HG03460 (cell line): ENCODE measurements around the gene UXS1.

Source experiments
- ATAC-seq: cut with Tn5 transposase; IDR thresholded peaks from one replicate; pipeline ENCODE4 v1.9.1; 2021; ENCODE audit not compliant: unreplicated experiment

Gene UXS1

DNA sequence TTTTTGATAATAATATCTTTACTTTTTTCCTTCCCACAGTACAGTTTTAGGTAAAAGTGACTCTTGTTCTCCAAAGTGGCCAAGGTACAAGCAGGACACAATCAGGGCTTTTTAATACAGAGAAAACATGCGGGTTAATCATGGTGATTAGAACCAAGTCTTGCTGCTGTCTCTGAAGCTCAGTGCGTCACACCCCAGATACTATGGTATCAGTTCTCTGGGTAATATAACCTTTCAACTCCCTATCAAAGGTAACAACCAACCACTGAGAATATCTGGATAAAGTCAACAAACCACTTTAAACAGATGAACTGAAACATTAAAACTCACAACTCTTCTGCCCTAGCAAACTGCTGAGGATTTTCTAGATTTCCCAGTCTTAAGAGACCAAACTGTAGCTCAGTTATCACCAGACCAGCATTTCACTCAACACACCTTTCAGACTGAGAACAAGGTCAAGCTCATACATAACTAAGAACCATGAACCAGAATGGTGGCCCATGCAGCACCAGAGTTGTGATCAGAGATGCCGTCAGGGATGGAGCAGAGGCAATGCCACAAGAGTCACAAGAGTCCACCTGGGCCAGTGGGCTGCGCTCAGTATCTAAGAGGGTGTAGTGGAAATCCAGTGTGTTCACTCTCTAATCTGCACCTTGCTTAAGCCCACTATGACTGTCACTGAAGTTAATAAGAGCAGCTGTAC is 103.0 kb downstream of the UXS1 start:
- ATAC-seq, result no peak

DNA sequence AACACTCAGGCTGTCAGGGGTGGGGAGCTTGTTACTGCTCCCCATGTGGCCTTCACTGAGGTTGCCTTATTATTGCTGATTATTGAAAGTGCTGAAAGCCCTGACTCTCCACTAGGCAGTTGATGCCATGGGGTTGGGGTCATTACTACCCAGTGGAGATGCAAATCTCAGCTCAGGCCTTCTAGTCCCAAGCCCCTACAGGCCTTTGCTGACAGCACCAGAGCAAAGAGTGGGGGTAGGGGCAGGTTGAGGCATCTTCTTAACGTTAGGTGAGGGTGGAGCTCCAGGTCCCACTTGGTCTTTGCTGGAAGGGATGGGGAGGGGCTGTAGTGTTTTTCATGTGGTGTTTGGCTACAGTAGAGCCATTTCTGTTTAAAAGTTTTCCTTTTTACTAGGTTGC is 104.5 kb downstream of the UXS1 start:
- ATAC-seq, result no peak

DNA sequence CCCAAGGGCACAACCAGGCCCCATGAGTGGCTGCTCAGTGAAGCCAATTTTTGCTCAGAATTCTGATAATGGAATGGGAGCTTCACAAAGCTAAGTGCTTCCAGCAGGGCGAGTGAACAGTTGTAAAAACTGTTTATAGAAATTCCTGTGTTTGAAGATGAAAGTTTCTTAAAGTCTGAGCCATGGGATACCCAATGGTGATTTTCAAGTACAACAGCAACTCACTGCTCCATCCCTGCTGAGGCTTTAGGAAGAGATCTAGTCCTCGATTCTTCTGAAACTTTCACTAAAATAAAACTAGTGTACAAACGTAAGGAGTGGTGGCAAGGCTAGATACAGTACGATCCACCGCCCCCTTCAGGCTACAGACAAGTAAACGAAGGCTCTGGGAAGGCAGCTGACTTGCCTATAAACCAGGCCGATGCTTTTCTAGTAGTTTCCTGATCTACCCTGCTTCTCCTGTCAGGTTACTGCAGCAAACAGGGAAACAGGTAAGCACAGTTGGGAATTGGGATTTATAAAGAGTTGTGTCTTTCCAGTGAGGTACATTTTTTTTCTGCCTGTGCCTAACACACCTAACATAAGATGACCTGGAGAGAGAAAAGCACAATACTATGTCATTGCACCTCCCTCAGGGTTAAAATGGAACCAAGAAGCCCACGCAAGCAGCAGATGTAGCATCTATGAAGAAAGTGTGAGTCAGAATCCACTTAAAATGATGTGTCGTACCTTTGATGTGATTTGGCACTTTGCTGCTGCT is 108.7 kb downstream of the UXS1 start:
- no peak for ATAC-seq

DNA sequence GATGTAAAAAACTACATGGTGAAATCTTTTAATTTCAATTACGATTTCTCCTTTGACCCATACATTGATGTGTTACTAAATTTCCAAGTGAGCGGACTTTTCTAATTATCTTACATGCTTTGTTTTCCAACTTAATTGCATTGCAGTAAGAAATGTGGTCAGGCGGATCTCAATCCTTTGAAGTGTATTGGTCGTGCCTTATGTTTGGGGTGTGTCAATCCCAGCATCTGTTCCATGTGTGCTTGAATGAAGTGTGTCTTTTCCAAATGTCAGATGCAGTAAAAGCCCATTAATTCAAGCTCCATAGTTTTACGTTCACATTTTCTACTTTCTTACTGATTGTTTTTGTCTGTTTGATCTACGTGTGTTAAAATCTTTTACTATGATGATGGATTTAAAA is 113.1 kb downstream of the UXS1 start:
- ATAC-seq, result no peak

DNA sequence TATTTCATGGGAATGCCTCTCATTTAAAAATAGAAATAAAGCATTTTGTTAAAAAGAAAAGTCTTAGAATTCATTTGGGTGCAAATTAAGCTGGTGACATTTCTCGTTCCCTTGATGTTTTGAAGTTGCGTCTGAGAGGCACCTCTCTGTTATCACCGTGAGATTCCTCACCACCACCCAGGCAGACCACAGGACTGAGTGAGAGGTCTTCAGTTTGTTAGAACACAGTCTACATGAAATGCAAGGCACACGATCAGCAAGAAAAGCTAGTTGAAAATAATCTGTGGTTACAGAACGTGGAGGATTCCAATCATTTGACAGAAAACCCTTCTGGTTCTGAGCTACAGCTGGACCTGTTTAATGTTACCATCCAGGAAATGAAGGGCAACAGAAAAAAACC is 116.0 kb downstream of the UXS1 start:
- ATAC-seq, result no peak

DNA sequence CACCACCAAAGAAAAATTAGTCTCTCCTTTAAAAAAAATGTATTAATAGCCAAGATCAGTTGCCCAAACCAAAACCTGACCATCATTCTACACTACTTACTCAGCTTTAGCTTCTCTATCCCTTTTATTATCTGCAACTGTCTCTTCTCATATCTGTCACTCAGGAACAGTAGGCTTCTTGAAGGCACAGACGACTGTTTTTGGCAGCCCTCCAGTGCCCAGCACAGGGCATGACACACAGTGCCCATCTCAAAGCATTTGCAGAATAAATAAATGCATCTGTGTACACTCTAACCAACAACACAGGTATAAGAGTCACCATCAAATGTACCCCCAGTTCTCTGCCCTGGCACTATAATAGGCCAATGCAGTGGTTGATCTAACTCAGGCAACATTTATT is 117.2 kb downstream of the UXS1 start:
- no peak for ATAC-seq

DNA sequence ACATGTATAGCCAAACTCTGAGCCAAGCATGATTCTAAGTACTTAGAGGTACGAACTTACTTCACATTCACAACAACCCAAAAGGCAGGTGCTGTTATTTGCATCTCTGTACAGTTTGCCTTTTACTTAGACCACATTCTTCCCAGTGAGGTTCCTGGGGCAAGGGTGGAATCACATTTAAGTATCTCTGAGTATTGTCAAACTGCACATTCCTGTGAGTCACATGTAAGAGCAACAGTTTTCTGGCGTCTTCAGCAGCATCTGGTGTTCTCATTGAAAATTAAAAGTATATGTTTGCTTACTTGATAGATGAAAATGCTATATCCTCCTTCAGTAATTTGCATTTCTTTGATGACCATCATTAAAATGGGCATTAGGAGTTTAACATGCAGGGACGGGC is 119.1 kb downstream of the UXS1 start:
- no peak for ATAC-seq

DNA sequence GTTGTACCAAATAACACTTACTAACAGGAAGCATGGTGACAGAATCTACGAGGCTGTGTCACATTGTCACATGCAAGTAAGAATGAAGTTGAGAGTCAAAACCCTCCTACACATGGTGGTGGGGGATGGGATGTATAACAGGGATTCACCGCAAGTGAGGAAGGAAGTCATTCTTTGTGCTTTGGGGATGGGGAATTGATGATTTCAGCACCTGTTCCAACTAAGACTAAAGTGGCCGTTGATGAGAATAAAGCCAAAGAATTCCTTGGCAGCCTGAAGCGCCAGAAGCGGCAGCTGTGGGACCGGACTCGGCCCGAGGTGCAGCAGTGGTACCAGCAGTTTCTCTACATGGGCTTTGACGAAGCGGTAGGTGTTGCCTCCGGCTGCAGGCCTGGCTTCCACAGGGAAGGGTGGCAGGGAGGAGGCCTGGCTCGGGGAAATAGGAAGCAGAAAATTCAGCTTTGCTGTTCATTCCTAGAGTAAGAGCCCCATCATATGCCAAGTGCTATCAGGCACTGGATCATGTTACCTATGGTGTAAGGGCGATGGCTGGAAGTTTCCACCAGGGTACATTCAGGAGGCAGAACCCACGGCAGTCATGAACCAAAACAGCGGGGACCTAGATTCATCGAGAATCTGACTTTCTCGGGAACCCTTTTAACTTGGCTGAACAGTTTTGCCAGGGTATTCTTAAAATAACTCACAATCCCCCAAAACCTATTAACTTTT is 120.3 kb downstream of the UXS1 start:
- no peak for ATAC-seq

DNA sequence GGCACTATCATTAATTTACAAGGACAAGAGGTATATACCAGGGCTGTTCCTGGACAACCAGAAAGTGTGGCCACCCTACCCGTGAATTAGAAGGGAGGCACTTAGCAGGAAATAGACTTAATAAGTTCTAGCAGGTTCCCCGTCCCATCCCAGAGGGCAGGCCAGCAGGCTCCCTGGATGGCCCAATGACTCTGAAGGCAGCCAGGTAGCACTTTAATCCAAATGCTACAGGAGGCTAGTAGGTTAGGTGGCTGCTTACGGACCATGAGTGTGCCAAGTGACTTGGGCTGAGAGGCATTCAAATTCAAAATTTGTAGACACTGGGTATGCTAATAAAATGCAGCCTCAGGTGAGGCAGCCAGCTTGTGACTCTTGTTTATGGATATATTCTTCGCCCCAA is 123.9 kb downstream of the UXS1 start:
- ATAC-seq, result no peak

DNA sequence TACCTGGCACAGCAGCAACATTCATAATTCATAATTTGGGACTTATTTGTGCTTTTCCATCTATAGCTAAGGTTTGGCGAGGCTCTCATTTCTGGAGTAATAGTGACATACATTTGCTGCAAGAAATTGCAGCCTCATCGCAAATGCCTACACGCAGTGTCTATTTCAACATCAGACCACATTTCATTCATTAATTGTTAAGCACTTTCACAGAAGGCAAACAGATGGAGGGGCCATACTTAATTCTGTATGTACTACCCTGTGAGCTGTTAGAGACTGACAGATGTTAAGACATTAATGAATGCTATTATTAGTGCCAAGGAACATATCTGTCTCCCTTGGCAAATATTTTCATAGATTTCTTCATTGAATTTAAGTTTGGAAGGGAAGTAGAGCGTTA is 125.7 kb downstream of the UXS1 start:
- ATAC-seq, result no peak

DNA sequence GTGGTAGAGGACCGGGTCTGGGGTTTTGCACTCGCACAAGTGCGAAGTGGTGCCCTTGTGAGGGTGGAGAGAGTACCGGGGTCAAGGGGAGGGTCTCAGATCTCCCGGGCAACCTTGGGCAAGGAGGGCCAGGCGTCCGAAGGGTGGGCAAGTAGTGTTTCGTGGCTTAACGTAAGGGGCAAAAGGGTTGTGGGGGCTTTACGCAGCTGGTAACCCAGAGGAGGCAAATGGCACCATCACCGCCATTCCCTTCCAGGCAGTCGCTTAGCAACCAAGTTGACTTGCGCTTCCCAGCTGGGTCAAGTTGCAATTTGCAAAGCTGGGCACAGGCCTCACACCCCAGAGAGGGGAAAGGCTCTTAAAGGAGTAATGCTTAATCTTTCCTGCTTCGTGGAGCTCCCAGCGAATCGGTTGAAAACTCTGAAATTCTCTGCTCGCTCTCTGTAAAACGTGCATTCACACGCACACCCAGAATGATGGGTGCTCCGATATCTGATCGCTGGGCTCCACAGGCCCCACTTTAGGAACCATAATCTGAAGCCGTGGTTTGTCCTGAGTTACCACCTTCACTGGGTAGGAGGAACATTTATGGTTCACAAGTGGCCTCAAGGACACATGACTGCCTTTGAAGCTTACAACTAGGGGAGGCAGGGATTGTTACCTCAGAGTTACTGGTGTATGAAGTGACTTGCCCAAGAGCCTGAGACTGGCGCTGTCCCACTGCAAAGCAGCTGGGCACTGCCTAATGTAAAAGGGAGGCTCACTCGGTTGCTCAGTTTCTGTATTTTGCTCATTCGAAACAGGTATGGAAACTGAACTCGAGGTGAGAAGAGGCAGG is 127.9 kb downstream of the UXS1 start:
- no peak for ATAC-seq

DNA sequence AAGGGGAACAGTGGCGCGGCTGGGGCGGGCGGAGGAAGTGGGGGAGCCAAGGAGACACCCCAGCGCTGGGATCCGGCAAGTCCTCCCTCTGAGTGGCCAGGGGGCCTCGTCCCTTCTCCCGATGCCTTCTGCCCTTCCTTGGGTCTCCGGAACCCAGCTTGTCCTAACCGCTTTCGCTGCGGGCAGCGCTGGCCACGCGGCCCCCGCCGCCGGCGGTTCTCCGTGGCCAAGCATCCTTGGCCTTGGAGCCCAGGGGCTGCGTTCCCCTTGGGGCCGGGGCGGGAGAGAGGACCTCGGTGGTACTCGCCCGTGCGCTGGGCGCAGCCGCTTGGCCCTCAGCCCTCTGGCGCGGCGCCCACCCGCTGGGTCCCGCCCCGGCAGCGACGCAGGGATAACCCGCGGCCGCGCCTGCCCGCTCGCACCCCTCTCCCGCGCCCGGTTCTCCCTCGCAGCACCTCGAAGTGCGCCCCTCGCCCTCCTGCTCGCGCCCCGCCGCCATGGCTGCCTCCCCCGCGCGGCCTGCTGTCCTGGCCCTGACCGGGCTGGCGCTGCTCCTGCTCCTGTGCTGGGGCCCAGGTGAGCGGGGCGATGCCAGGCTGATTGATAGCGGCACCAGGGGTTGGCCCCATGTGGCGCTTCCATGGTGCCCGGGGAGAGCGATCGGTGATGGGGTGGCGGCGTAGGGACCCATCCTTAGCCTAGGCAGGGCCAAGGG is 128.7 kb downstream of the UXS1 start:
- ATAC-seq, result no peak

DNA sequence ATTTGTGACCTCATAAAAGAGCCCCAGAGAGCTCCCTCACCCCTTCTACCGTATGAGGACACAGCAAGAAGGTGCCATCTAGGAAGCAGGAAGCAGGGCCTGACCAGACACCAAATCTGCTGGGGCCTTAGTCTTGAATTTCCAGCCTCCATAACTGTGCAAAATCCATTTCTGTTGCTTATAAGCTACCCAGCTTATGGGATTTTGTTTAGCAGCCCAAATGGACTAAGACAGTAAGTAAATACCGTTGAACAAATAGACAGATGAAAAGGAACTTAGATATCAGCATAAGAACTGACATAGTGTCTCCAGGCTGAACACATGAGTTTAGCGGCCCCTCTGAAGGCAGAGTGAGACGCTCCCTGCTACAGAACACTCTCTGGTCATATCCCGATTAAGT is 130.9 kb downstream of the UXS1 start:
- no peak for ATAC-seq

DNA sequence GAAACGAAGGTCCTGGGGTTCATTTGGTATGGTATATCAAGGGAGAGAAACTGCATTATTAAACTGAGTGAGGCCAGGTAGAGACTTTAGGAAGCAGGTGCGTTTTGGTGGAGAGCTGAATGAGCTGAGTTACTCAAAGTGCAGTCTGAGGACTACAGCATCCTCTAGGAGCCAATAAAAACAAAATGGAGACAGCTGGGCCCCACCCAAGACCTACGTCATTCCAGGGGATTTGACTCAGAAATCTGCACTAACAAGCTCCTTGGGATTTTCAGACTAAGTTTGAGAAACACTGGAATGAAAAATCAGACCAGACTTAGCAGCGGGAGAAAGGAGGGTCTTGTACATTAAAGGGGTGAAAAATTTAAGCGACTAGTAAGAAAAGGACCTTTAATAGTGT is 131.5 kb downstream of the UXS1 start:
- ATAC-seq, result no peak

DNA sequence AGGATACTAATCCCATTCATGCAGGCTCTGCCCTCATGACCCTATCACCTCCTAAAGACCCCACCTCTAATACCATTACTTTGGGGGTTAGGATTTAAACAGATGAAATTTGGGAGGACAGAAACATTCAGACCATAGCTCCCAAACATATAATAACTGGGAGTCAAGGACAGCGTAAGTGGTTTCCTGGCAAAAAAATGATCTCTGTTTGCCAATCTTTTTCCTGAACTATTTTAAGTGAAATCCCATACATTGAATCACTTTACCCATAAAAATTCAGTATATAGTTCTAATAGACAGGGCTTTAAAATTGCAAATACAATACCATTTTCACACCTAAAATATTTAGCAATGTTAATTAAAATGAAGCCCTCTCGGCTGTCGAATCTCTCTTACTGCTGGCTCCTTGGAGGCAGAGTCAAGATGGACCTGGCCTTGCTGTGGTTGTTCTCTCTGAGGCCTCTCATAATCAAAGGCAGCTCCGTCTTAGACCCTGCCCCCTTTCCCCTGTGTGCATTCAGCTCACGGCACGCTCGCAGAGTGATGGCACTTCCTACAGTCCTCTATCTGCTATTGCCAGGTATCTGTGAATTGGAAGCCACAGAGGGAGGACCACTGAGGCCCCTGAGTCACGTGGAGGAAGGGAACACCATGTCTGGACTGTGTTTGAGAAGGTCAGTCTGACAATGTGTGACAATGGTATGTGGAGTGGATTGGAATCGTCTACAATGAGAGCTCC is 132.3 kb downstream of the UXS1 start:
- no peak for ATAC-seq

DNA sequence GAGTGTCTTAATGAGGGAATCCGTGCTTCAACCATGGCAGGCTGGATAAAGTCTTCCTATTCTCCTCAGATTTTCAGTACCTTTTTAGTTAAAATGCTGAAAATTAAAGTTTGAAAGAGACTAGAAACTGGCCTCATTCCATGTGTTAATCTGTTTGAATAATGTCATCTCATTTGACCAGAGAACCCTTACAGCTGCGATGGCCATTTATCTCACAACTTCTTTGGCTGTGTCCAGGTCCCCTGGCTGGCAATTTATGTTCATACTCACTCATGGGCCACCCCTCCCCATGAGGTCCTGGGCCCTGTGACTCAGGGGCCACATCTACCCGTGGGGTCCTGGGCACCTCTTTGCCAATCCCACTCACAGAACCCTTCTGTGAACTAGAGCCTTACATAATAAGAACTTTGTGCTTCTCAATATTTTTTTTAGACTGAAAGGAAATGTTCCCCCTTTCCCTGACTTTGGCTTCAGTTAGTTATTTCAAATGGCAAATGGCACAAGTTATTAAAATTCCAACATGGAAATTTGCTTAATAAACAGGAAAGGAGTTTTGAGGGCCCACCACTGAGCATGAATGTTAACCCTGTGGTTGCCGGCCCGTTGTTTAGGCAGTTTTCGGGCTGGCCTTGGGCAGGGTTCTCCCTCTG is 134.6 kb downstream of the UXS1 start:
- ATAC-seq, result no peak

DNA sequence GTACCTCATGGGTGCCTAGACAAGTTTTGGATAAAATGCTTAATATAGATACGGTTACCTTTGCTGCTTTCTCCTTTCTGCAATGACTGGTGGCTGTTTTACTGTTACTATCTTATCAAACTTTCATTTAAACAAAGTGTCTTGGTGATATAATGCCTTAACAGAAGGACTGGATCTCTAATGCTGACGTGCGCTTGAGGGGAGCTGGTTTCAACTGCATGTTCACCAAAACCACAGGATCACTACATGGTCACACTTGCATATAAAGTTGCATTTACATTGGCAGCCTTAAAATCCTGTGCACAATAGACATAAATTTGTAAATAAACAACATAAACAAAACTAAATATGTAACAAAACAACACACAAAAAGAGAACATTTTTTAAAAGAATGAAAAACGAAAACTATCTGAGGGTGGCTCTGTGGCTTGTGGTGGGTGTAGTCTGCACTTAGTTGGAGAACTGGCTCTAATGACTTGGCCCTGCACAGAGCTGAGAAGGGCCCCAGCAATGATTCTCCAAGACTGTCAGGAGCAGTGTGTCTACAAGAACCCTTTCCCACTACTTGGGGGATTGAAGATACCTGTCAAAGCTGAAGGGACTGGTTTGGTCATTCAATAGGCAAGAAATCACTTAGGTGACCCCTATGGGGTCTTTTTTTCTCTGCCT is 135.5 kb downstream of the UXS1 start:
- ATAC-seq, result no peak

DNA sequence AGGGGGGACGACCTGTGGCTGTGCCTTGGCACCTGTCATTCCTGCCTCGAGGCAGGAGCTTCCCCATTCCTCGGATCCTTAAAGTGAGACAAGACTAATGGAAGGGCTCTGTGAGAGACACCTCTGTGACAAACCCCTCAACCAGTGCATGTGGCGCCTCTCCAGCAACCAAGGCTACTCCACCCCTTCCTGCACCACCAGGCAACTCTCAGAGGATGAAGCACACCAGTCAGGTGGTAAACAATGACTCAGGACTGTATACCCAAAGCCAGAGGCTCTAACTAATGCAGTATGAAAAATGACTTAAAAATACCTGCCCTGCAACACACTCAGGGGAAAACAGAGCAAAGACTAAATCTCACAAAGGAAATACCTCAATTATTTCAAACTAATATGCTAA is 136.9 kb downstream of the UXS1 start:
- ATAC-seq, result no peak
